LNCAP (cell line): ENCODE data around the gene PTMS.

Source experiments
- CTCF ChIP-seq: fragments of 450-650 bp; IDR thresholded peaks from 2 replicates; pipeline ENCODE4 v1.5.1; 2017; ENCODE audit warnings: mild to moderate bottlenecking

Gene PTMS

GRCh38 chr12:6771509-6772330 is 5.6 kb downstream of the PTMS start:
- no peak for TF ChIP-seq CTCF

GRCh38 chr12:6772331-6772695 is 6.2 kb downstream of the PTMS start, which contains the start of gene LAG3:
Gene LAG3 (plus strand): TSS chr12:6772520. CDS start chr12:6772853, 333 bp downstream.
- TF ChIP-seq CTCF, result no peak

- TF ChIP-seq CTCF, result no peak
Observed at GRCh38 chr12:6772726-6773589, 6.8 kb downstream of the PTMS start.

GRCh38 chr12:6773590-6774351 is 7.6 kb downstream of the PTMS start:
- TF ChIP-seq CTCF, result no peak

GRCh38 chr12:6774499-6775062 is 8.4 kb downstream of the PTMS start:
- no peak for TF ChIP-seq CTCF

GRCh38 chr12:6775185-6776174 is 9.3 kb downstream of the PTMS start:
- no peak for TF ChIP-seq CTCF
